Endothelial cell of umbilical vein (primary cell): ENCODE measurements around the gene SPDYE4.

Experiments
- CTCF ChIP-seq, 2 donors: IDR thresholded peaks; 1 replicate in 1 of 2; 2 replicates in 1 of 2; pipeline ENCODE4 v1.5.1; 2011; ENCODE audit warnings: low read length in 2 of 2, mild to moderate bottlenecking in 2 of 2, moderate library complexity in 2 of 2, control low read depth in 1 of 2, inconsistent platforms in 1 of 2, low read depth in 1 of 2; ENCODE audit not compliant: insufficient read depth in 1 of 2; ENCODE audit errors: extremely low read depth in 1 of 2
- EZH2 ChIP-seq: IDR thresholded peaks from 2 replicates; pipeline ENCODE4 v1.6.1; 2012; ENCODE audit warnings: borderline replicate concordance, low read depth, mild to moderate bottlenecking, moderate library complexity, low read length, inconsistent platforms; ENCODE audit not compliant: severe bottlenecking
- FOS ChIP-seq: IDR thresholded peaks from 2 replicates; pipeline ENCODE4 v1.6.1; 2011; ENCODE audit warnings: mild to moderate bottlenecking, low read length, moderate library complexity, borderline replicate concordance; ENCODE audit not compliant: insufficient read depth
- GATA2 ChIP-seq: IDR thresholded peaks from 2 replicates; pipeline ENCODE4 v1.7.0; 2011; ENCODE audit warnings: low read depth, mild to moderate bottlenecking, moderate library complexity, mixed read lengths, low read length; ENCODE audit not compliant: insufficient read length, insufficient read depth
- JUN ChIP-seq: IDR thresholded peaks from 2 replicates; pipeline ENCODE4 v1.6.1; 2011; ENCODE audit warnings: borderline replicate concordance, low read depth; ENCODE audit not compliant: insufficient read length, insufficient read depth
- MAX ChIP-seq: IDR thresholded peaks from 2 replicates; pipeline ENCODE4 v1.6.1; 2011; ENCODE audit not compliant: insufficient read depth, insufficient read length
- MYC ChIP-seq: IDR thresholded peaks from one replicate; pipeline ENCODE4 v1.6.1; 2011; ENCODE audit warnings: mild to moderate bottlenecking, low read depth, low read length
- POLR2A ChIP-seq: IDR thresholded peaks from 2 replicates; pipeline ENCODE4 v1.6.1; 2012; ENCODE audit warnings: low read depth, mild to moderate bottlenecking, control low read depth, low read length
- POLR2AphosphoS5 ChIP-seq: IDR thresholded peaks from 2 replicates; pipeline ENCODE4 v1.6.1; 2012; ENCODE audit warnings: low read depth, mild to moderate bottlenecking, control low read depth, low read length, moderate library complexity; ENCODE audit not compliant: insufficient read depth

DNA sequence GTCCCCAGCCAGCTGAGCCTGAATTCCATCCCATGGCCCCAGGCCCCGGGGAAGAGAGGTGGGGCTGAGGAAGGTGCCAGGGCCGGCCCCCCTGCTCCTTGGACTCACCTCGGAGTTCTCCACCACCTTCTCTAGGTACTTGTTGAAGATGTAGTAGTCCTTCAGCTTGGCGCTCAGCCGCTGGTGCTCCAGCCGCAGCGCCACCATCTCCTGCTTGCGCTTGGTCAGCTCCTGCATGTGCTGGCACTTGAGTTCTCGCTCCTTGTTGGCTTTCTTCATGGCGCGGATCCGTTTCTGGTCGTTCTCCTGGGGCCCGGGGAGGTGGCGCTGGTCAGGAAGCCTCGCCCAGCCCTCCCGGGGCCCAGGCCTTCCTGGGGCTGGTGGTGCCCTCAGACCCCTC, 17.0 kb downstream of the SPDYE4 start:
- no peak for TF ChIP-seq POLR2A
- no peak for TF ChIP-seq CTCF (IDR thresholded peaks at IDR 0.05; ENCODE audit: extremely low read depth in 1 of 2, insufficient read depth in 1 of 2, low read depth in 1 of 2, low read length in 2 of 2)
- no peak for TF ChIP-seq GATA2
- no peak for TF ChIP-seq EZH2
- no peak for TF ChIP-seq JUN
- TF ChIP-seq MYC = no peak
- TF ChIP-seq POLR2AphosphoS5 = no peak
- TF ChIP-seq MAX = no peak
- TF ChIP-seq FOS = no peak
